Neural progenitor cell (in vitro differentiated cells): Measurements from ENCODE around the gene GADD45B.

ENCODE experiments used
- EZH2 ChIP-seq: fragments of 200-600 bp; sonication (generic); IDR thresholded peaks from 2 replicates; pipeline ENCODE4 v1.6.1; 2017; ENCODE audit warnings: antibody characterized with exemption, mild to moderate bottlenecking, moderate library complexity
- TF ChIP-seq, protein P1 (sequence below): fragments of 200-600 bp; sonication (generic); IDR thresholded peaks from 2 replicates; pipeline ENCODE4 v1.5.1; 2017; ENCODE audit warnings: antibody characterized with exemption, mild to moderate bottlenecking

GRCh38 chr19:2500156-2500555 is 24.2 kb downstream of the GADD45B start:
- TF ChIP-seq, protein P1, sequence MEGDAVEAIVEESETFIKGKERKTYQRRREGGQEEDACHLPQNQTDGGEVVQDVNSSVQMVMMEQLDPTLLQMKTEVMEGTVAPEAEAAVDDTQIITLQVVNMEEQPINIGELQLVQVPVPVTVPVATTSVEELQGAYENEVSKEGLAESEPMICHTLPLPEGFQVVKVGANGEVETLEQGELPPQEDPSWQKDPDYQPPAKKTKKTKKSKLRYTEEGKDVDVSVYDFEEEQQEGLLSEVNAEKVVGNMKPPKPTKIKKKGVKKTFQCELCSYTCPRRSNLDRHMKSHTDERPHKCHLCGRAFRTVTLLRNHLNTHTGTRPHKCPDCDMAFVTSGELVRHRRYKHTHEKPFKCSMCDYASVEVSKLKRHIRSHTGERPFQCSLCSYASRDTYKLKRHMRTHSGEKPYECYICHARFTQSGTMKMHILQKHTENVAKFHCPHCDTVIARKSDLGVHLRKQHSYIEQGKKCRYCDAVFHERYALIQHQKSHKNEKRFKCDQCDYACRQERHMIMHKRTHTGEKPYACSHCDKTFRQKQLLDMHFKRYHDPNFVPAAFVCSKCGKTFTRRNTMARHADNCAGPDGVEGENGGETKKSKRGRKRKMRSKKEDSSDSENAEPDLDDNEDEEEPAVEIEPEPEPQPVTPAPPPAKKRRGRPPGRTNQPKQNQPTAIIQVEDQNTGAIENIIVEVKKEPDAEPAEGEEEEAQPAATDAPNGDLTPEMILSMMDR, result no peak
- TF ChIP-seq EZH2, result no peak
